Smooth muscle cell (in vitro differentiated cells): ENCODE data around the gene FHIT. TPM values are rescaled to one million over a fixed set of nuclear protein-coding genes. Genes with fewer than 3 reads are reported as not detected.

Experiments
- DNase-seq: peaks from one replicate; lab custom pipeline; 2025; ENCODE audit not compliant: unreplicated experiment; lab: John Stamatoyannopoulos, UW
- H2AFZ ChIP-seq: fragments of 200-600 bp; sonication (generic); 2 replicates; pipeline ENCODE4 v1.6.0; 2016; ENCODE audit warnings: antibody characterized with exemption, low read depth, mild to moderate bottlenecking
- H3F3A ChIP-seq: fragments of 200-600 bp; sonication (generic); 2 replicates; pipeline ENCODE4 v1.6.0; 2017; ENCODE audit warnings: antibody characterized with exemption, low read depth
- H3K27ac ChIP-seq: fragments of 200-600 bp; sonication (generic); 2 replicates; pipeline ENCODE4 v1.5.1; 2016; ENCODE audit warnings: low read depth, mild to moderate bottlenecking
- H3K27me3 ChIP-seq: fragments of 200-600 bp; sonication (generic); 2 replicates; pipeline ENCODE4 v1.6.1; 2016; ENCODE audit warnings: low read depth, mild to moderate bottlenecking
- H3K36me3 ChIP-seq: fragments of 200-600 bp; sonication (generic); 2 replicates; pipeline ENCODE4 v1.5.1; 2016; ENCODE audit warnings: low read depth
- H3K4me1 ChIP-seq: fragments of 200-600 bp; sonication (generic); 2 replicates; pipeline ENCODE4 v1.5.1; 2016; ENCODE audit warnings: low read depth
- H3K4me2 ChIP-seq: fragments of 200-600 bp; sonication (generic); 2 replicates; pipeline ENCODE4 v1.6.0; 2016; ENCODE audit warnings: mild to moderate bottlenecking
- H3K4me3 ChIP-seq: fragments of 200-600 bp; sonication (generic); 2 replicates; pipeline ENCODE4 v1.5.1; 2016; ENCODE audit warnings: mild to moderate bottlenecking
- H3K79me2 ChIP-seq: fragments of 200-600 bp; sonication (generic); 2 replicates; pipeline ENCODE4 v1.6.0; 2016; ENCODE audit warnings: low read depth, mild to moderate bottlenecking
- H3K9ac ChIP-seq: fragments of 200-600 bp; sonication (generic); 2 replicates; pipeline ENCODE4 v1.6.0; 2016; ENCODE audit warnings: low read depth
- H3K9me3 ChIP-seq: fragments of 200-600 bp; sonication (generic); replicated peaks from 2 replicates; pipeline ENCODE4 v1.5.1; 2016; ENCODE audit warnings: low read depth
- H4K20me1 ChIP-seq: fragments of 200-600 bp; sonication (generic); 2 replicates; pipeline ENCODE4 v1.6.0; 2016; ENCODE audit warnings: low read depth
- WGBS: methylation state at CpG from one replicate; pipeline ENCODE4 v1.1.7; 2016; ENCODE audit warnings: low lambda C conversion rate; 5-methylcytosine and 5-hydroxymethylcytosine counted together
- polyA plus RNA-seq: library from polyadenylated mRNA; unstranded; fragments of >200 nt; fragmentation: Nextera tagmentation; extraction: Ambion mirVana; gene quantifications from 2 replicates; pipeline ENCODE4 v1.2.1, GENCODE V29; 2016
- total RNA-seq: library from RNA; depleted of rRNA; stranded (reverse); fragments of >200 nt; gene quantifications from 2 replicates; pipeline ENCODE4 v1.2.3, GENCODE V29; 2014
- TF ChIP-seq, protein P1 (sequence below): fragments of 200-600 bp; sonication (generic); IDR thresholded peaks from 2 replicates; pipeline ENCODE4 v1.5.1; 2017; ENCODE audit warnings: borderline replicate concordance, mild to moderate bottlenecking, antibody characterized with exemption; ENCODE audit not compliant: insufficient read depth, poor library complexity, severe bottlenecking

Gene FHIT
- total and polyA plus RNA-seq, 2 experiments from 2014 or later, result 5.9 to 6.7 TPM

DNA sequence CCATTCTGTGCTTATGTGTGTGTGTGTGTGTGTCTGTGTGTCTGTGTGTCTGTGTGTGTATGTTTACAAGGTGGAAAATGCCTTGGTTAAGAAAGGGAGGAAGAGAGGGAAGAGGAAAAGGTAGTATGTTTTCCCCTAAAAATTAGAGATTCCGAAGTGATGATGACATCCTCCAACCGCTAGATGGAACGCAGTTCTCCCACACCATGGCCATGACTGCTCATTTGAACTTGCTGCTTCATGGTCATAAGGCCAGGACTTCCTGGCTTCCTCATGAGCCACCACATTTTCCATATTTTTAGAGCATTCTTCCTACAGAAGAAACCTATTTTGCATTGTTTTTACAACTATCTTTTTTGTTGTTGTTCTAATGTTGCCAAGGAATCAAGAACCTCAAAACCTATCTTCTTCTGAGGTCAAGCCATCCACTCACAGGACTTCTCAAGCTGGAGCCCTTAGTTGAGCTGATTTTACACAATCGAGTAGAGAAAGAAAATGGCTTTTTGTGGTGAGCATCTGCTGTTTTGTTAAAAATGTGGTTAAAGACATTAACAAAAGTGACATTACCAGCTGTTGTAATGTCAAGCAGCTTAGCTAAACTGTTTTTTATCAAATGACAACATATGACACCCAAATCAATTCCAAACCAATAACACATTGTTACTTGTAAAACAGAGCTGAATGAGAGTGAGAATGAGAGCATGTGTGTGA is 1091.0 kb downstream of the FHIT start:
- Histone ChIP-seq H3K4me3 (no peak overlapping the region), H3F3A (no peaks in the 10 kb centered on the region), H3K9me3 (no peaks in the 10 kb centered on the region), H3K36me3 (no peaks in the 10 kb centered on the region), H2AFZ (peak overlapping the region; percentile 16), H3K9ac (no peak overlapping the region), H4K20me1 (no peaks in the 10 kb centered on the region), H3K4me2 (no peak overlapping the region), H3K27me3 (no peaks in the 10 kb centered on the region), H3K4me1 (no peaks in the 10 kb centered on the region), H3K27ac (no peak overlapping the region), H3K79me2 (no peaks in the 10 kb centered on the region)
- no peak for DNase-seq
- WGBS, result 83% methylated on average over 4 of the region's 4 CpGs
- TF ChIP-seq, protein P1, sequence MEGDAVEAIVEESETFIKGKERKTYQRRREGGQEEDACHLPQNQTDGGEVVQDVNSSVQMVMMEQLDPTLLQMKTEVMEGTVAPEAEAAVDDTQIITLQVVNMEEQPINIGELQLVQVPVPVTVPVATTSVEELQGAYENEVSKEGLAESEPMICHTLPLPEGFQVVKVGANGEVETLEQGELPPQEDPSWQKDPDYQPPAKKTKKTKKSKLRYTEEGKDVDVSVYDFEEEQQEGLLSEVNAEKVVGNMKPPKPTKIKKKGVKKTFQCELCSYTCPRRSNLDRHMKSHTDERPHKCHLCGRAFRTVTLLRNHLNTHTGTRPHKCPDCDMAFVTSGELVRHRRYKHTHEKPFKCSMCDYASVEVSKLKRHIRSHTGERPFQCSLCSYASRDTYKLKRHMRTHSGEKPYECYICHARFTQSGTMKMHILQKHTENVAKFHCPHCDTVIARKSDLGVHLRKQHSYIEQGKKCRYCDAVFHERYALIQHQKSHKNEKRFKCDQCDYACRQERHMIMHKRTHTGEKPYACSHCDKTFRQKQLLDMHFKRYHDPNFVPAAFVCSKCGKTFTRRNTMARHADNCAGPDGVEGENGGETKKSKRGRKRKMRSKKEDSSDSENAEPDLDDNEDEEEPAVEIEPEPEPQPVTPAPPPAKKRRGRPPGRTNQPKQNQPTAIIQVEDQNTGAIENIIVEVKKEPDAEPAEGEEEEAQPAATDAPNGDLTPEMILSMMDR, result no peak

DNA sequence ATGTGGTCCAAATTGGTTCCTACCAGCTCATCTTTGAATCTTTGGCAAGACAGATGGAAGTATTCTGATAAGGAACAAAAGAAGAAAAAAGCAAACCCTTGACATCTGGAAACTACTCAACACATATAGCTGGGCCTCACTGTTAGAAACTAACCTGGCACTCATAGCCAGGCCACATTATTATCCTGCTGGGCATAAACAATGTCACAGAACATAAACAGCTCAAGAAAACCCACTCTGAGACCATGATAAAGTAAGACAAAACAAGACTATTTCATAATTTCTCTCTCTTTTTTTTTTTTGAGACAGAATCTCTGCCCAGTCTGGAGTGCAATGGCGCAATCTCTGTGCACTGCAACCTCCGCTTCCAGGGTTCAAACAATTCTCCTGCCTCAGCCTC is 1093.2 kb downstream of the FHIT start:
- no peak overlapping the region for H3K4me2 ChIP-seq
- H3K27me3 ChIP-seq, result no peaks in the 10 kb centered on the region
- H3K4me3 ChIP-seq, result no peak overlapping the region
- no peak for DNase-seq
- no peaks in the 10 kb centered on the region for H3F3A ChIP-seq
- 96% methylated on average over 2 of the region's 2 CpGs for WGBS
- TF ChIP-seq, protein P1, result no peak
- H3K4me1 ChIP-seq, result no peaks in the 10 kb centered on the region
- no peaks in the 10 kb centered on the region for H3K36me3 ChIP-seq
- no peaks in the 10 kb centered on the region for H3K9me3 ChIP-seq
- no peak overlapping the region for H3K27ac ChIP-seq
- H4K20me1 ChIP-seq, result no peaks in the 10 kb centered on the region
- no peak overlapping the region for H3K9ac ChIP-seq
- H2AFZ ChIP-seq, result no peak overlapping the region
- H3K79me2 ChIP-seq, result no peaks in the 10 kb centered on the region

DNA sequence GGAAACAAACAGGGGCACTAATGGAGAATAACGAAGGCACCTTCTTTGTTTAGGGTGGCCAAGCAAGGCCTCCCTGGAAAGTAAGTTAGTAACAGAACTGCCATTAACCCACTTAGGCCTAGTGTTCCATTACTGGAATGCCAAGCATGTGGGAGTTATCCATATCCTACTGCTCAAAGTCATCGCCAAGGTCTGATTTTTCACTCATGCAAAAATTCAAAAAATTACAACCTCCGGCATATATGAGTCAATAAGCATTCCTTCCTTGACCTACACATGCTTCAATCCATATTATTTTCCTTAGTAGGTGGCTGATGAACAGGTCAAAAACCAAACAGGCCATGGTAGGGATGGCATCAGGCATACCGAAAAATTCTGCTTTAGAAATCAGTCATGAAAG is 1097.2 kb downstream of the FHIT start:
- Histone ChIP-seq H3K4me2 (no peak overlapping the region), H3K9me3 (no peaks in the 10 kb centered on the region), H3K79me2 (no peaks in the 10 kb centered on the region), H3K4me3 (no peak overlapping the region), H3K27ac (no peak overlapping the region), H3K36me3 (no peaks in the 10 kb centered on the region), H4K20me1 (no peaks in the 10 kb centered on the region), H3K4me1 (no peaks in the 10 kb centered on the region), H3K27me3 (no peaks in the 10 kb centered on the region), H3F3A (no peaks in the 10 kb centered on the region), H3K9ac (no peak overlapping the region), H2AFZ (no peak overlapping the region)
- TF ChIP-seq, protein P1, result no peak
- DNase-seq, result no peak
- WGBS, result 90% methylated on average over 4 of the region's 4 CpGs
